Measurements from ENCODE around the gene RIT2.

RIT2 gene

GRCh38 chr18:43139288-43139946, 23.9 kb upstream of the RIT2 start:
- H3K79me2 ChIP-seq (ENCODE audit: insufficient read depth, low read length) = no peaks in the 10 kb centered on the region
- no peak for TF ChIP-seq EZH2 (IDR thresholded peaks at IDR 0.05; ENCODE audit: borderline replicate concordance, low read length)
- H4K20me1 ChIP-seq (ENCODE audit: insufficient read depth, low read length) = no peaks in the 10 kb centered on the region
- H3F3A ChIP-seq (ENCODE audit: insufficient read depth, low read length) = no peaks in the 10 kb centered on the region
- no peaks in the 10 kb centered on the region for H3K36me3 ChIP-seq (ENCODE audit: insufficient read depth, low read length)
- no peak overlapping the region for H3K27ac ChIP-seq (ENCODE audit: low read depth, low read length, poor library complexity, severe bottlenecking)
- no peaks in the 10 kb centered on the region for H3K9me3 ChIP-seq (ENCODE audit: low read length)
- H3K9me2 ChIP-seq (ENCODE audit: low read depth, low read length) = no peaks in the 10 kb centered on the region
- H3K9ac ChIP-seq (ENCODE audit: low read length) = no peak overlapping the region
- no peak overlapping the region for H3K4me3 ChIP-seq (ENCODE audit: low read depth, low read length, poor library complexity, severe bottlenecking)
- H3K27me3 ChIP-seq (ENCODE audit: insufficient read depth, low read length) = no peaks in the 10 kb centered on the region
- H2AFZ ChIP-seq (ENCODE audit: low read length) = no peak overlapping the region
- no peaks in the 10 kb centered on the region for H3K4me1 ChIP-seq (ENCODE audit: insufficient read depth, low read length, severe bottlenecking)
- H3K4me2 ChIP-seq (ENCODE audit: low read length) = no peak overlapping the region

GRCh38 chr18:43134876-43135275, 19.4 kb upstream of the RIT2 start:
- Histone ChIP-seq H3K4me3 (ENCODE audit: low read depth, low read length, poor library complexity, severe bottlenecking) (no peak overlapping the region), H3K79me2 (ENCODE audit: insufficient read depth, low read length) (no peaks in the 10 kb centered on the region), H3K36me3 (ENCODE audit: insufficient read depth, low read length) (no peaks in the 10 kb centered on the region), H3K9ac (ENCODE audit: low read length) (no peak overlapping the region), H3K4me1 (ENCODE audit: insufficient read depth, low read length, severe bottlenecking) (no peaks in the 10 kb centered on the region), H3K27ac (ENCODE audit: low read depth, low read length, poor library complexity, severe bottlenecking) (no peak overlapping the region), H3K9me3 (ENCODE audit: low read length) (no peaks in the 10 kb centered on the region), H2AFZ (ENCODE audit: low read length) (no peak overlapping the region), H3K27me3 (ENCODE audit: insufficient read depth, low read length) (no peaks in the 10 kb centered on the region), H3K4me2 (ENCODE audit: low read length) (no peak overlapping the region), H3K9me2 (ENCODE audit: low read depth, low read length) (no peaks in the 10 kb centered on the region), H3F3A (ENCODE audit: insufficient read depth, low read length) (no peaks in the 10 kb centered on the region), H4K20me1 (ENCODE audit: insufficient read depth, low read length) (no peaks in the 10 kb centered on the region)
- TF ChIP-seq EZH2 (IDR thresholded peaks at IDR 0.05; ENCODE audit: borderline replicate concordance, low read length) = no peak
- TF ChIP-seq CTCF (IDR thresholded peaks at IDR 0.05; ENCODE audit: low read length) = no peak

- Histone ChIP-seq H3K27me3 (ENCODE audit: insufficient read depth, low read length) (no peaks in the 10 kb centered on the region), H4K20me1 (ENCODE audit: insufficient read depth, low read length) (no peaks in the 10 kb centered on the region), H3K4me1 (ENCODE audit: insufficient read depth, low read length, severe bottlenecking) (no peaks in the 10 kb centered on the region), H2AFZ (ENCODE audit: low read length) (no peak overlapping the region), H3K9me2 (ENCODE audit: low read depth, low read length) (no peaks in the 10 kb centered on the region), H3K4me2 (ENCODE audit: low read length) (no peak overlapping the region), H3K4me3 (ENCODE audit: low read depth, low read length, poor library complexity, severe bottlenecking) (no peak overlapping the region), H3F3A (ENCODE audit: insufficient read depth, low read length) (no peaks in the 10 kb centered on the region), H3K27ac (ENCODE audit: low read depth, low read length, poor library complexity, severe bottlenecking) (no peak overlapping the region), H3K79me2 (ENCODE audit: insufficient read depth, low read length) (no peaks in the 10 kb centered on the region), H3K9me3 (ENCODE audit: low read length) (no peaks in the 10 kb centered on the region), H3K9ac (ENCODE audit: low read length) (no peak overlapping the region), H3K36me3 (ENCODE audit: insufficient read depth, low read length) (no peaks in the 10 kb centered on the region)
- TF ChIP-seq EZH2 (IDR thresholded peaks at IDR 0.05; ENCODE audit: borderline replicate concordance, low read length) (no peak), CTCF (IDR thresholded peaks at IDR 0.05; ENCODE audit: low read length) (no peak)
These were observed 15.3 kb upstream of the RIT2 start for GRCh38 chr18:43130716-43131260.

Data from OCI-LY1 (cell line).